Panc1 (cell line): ENCODE results near the gene TEPSIN.

Source experiments
- CTCF ChIP-seq: fragments of 450-650 bp; IDR thresholded peaks from 2 replicates; pipeline ENCODE4 v1.5.1; 2017; ENCODE audit warnings: mild to moderate bottlenecking
- POLR2AphosphoS5 ChIP-seq: IDR thresholded peaks from 2 replicates; pipeline ENCODE4 v1.6.1; 2012; ENCODE audit warnings: mild to moderate bottlenecking, low read depth, low read length, moderate library complexity
- REST ChIP-seq, 2 experiments: IDR thresholded peaks; 2 replicates each; pipeline ENCODE4 v1.6.1; 2011 to 2012; ENCODE audit warnings: low read depth in 2 of 2, control low read depth in 1 of 2, low read length in 1 of 2, mild to moderate bottlenecking in 1 of 2, moderate library complexity in 1 of 2; ENCODE audit not compliant: insufficient read depth in 1 of 2
- TCF7L2 ChIP-seq: IDR thresholded peaks from 2 replicates; pipeline ENCODE4 v1.6.1; 2011; ENCODE audit warnings: mild to moderate bottlenecking, low read depth, low read length, inconsistent platforms

- TF ChIP-seq CTCF, result no peak
- no peak for TF ChIP-seq POLR2AphosphoS5
- no peak for TF ChIP-seq TCF7L2
- no peak for TF ChIP-seq REST (IDR thresholded peaks at IDR 0.05; ENCODE audit: insufficient read depth in 1 of 2, low read depth in 2 of 2, low read length in 1 of 2)
Observed at GRCh38 chr17:81277421-81277820, 38.6 kb upstream of the TEPSIN start.
